PC-9 (cell line): Measurements from ENCODE around the gene PRKACB. TPM values are rescaled to one million over a fixed set of nuclear protein-coding genes. Genes with fewer than 3 reads are reported as not detected.
A peak's percentile ranks its signal among the peaks of the same experiment; 100 is the strongest.

Experiments used
- BruUV-seq: library from RNA; stranded (reverse); fragments of 400-500 nt; replicated peaks from 2 replicates; lab custom pipeline; 2021; lab: Mats Ljungman, UMichigan
- CTCF ChIA-PET: fragments of 300-600 bp; sonication (Branson Sonifier 250); formaldehyde crosslinking; loops from one replicate; lab custom pipeline; 2022; ENCODE audit warnings: antibody characterized with exemption; lab: Charles Lee
- POLR2A ChIA-PET: fragments of 300-600 bp; sonication (Branson Sonifier 250); formaldehyde crosslinking; loops from one replicate; lab custom pipeline; 2022; ENCODE audit warnings: antibody characterized with exemption; ENCODE audit not compliant: unreplicated experiment; lab: Charles Lee
- DNase-seq, 2 experiments: peaks; one replicate each; pipeline versions ENCODE4 v3.0.0 to v3.0.0-alpha.2; 2015 to 2022; ENCODE audit warnings: mixed read lengths in 1 of 2
- H2AFZ ChIP-seq: fragments of 200-600 bp; sonication (generic); 2 replicates; pipeline ENCODE4 v1.8.1; 2017; ENCODE audit warnings: antibody characterized with exemption
- H3F3A ChIP-seq: fragments of 200-600 bp; sonication (generic); 2 replicates; pipeline ENCODE4 v1.8.1; 2017; ENCODE audit warnings: antibody characterized with exemption, mild to moderate bottlenecking, low read depth; ENCODE audit not compliant: insufficient read depth
- H3K27ac ChIP-seq: fragments of 200-600 bp; sonication (generic); 2 replicates; pipeline ENCODE4 v1.6.1; 2016; ENCODE audit warnings: mixed run types
- H3K27me3 ChIP-seq: fragments of 200-600 bp; sonication (generic); 2 replicates; pipeline ENCODE4 v1.6.1; 2016; ENCODE audit warnings: low read depth, mixed run types; ENCODE audit not compliant: insufficient read depth
- H3K36me3 ChIP-seq: fragments of 200-600 bp; sonication (generic); 2 replicates; pipeline ENCODE4 v1.6.1; 2016; ENCODE audit warnings: low read depth, mixed run types
- H3K4me1 ChIP-seq: fragments of 200-600 bp; sonication (generic); replicated peaks from 2 replicates; pipeline ENCODE4 v1.6.1; 2016; ENCODE audit warnings: mixed run types; ENCODE audit not compliant: insufficient read depth
- H3K4me2 ChIP-seq: fragments of 200-600 bp; sonication (generic); 2 replicates; pipeline ENCODE4 v1.6.1; 2017; ENCODE audit warnings: mixed run types
- H3K4me3 ChIP-seq: fragments of 200-600 bp; sonication (generic); 2 replicates; pipeline ENCODE4 v1.6.1; 2016; ENCODE audit warnings: mixed run types
- H3K79me2 ChIP-seq: fragments of 200-600 bp; sonication (generic); 2 replicates; pipeline ENCODE4 v1.6.1; 2017; ENCODE audit warnings: low read depth, mixed run types
- H3K9me2 ChIP-seq: fragments of 200-600 bp; sonication (generic); 2 replicates; pipeline ENCODE4 v1.8.1; 2017; ENCODE audit warnings: mild to moderate bottlenecking; ENCODE audit not compliant: insufficient read depth
- H3K9me3 ChIP-seq: fragments of 200-600 bp; sonication (generic); 2 replicates; pipeline ENCODE4 v1.8.1; 2016; ENCODE audit warnings: low read depth; ENCODE audit not compliant: insufficient read depth
- H4K20me1 ChIP-seq: fragments of 200-600 bp; sonication (generic); 2 replicates; pipeline ENCODE4 v1.8.1; 2017; ENCODE audit not compliant: insufficient read depth
- EZH2 ChIP-seq: fragments of 200-600 bp; sonication (generic); IDR thresholded peaks from 2 replicates; pipeline ENCODE4 v1.8.0; 2017; ENCODE audit warnings: antibody characterized with exemption, low read depth
- intact Hi-C: fragments of 100-400 bp; cut with micrococcal nuclease; formaldehyde crosslinking; loops from one replicate; pipeline ENCODE4 v1.10.0; 2022; ENCODE audit not compliant: unreplicated experiment
- total RNA-seq: library from RNA; stranded (reverse); gene quantifications from 2 replicates; pipeline ENCODE4 v1.2.3, GENCODE V29; 2021
- TF ChIP-seq, protein P1 (sequence below): fragments of 200-600 bp; sonication (generic); conservative IDR thresholded peaks from 2 replicates; pipeline ENCODE4 v1.6.1; 2017; ENCODE audit warnings: mixed run types, antibody characterized with exemption, mild to moderate bottlenecking, moderate library complexity

Gene PRKACB
- total RNA-seq, 1 experiment from 2014 or later: 16.7 TPM

- POLR2A ChIA-PET: no interaction called here
- peak overlapping the region; percentile 75 for H3K27ac ChIP-seq
- no peak overlapping the region for H2AFZ ChIP-seq
- no peaks in the 10 kb centered on the region for H3K79me2 ChIP-seq
- no peak overlapping the region for H3K4me3 ChIP-seq
- no peaks in the 10 kb centered on the region for H3K27me3 ChIP-seq
- H3K4me1 ChIP-seq: peaks cover 25% of the 10 kb centered on the region
- BruUV-seq: no TSS peak
- H3K9me2 ChIP-seq: no peaks in the 10 kb centered on the region
- peaks cover 5% of the 10 kb centered on the region; the same call in 1 of the 2 replicates for H3K9me3 ChIP-seq
- CTCF ChIA-PET: no interaction called here
- no peak for DNase-seq
- peaks cover 18% of the 10 kb centered on the region for H3F3A ChIP-seq
- no peak for TF ChIP-seq EZH2
- no peaks in the 10 kb centered on the region for H4K20me1 ChIP-seq
- intact Hi-C loops: no loop called here
- H3K36me3 ChIP-seq: no peaks in the 10 kb centered on the region
- peak overlapping the region; percentile 58 for H3K4me2 ChIP-seq
Measured at GRCh38 chr1:84254703-84255238, 110.7 kb downstream of the PRKACB start.

GRCh38 chr1:84255582-84255981 lies 111.5 kb downstream of the PRKACB start:
- Histone ChIP-seq H3F3A (peaks cover 21% of the 10 kb centered on the region), H3K9me2 (no peaks in the 10 kb centered on the region), H4K20me1 (no peaks in the 10 kb centered on the region), H3K27me3 (no peaks in the 10 kb centered on the region), H3K79me2 (no peaks in the 10 kb centered on the region), H3K4me3 (no peak overlapping the region), H3K27ac (no peak overlapping the region), H2AFZ (no peak overlapping the region), H3K36me3 (no peaks in the 10 kb centered on the region), H3K4me2 (no peak overlapping the region), H3K9me3 (no peaks in the 10 kb centered on the region; the same call in 1 of the 2 replicates), H3K4me1 (peaks cover 32% of the 10 kb centered on the region)
- intact Hi-C loops: no loop called here
- DNase-seq: no peak
- TF ChIP-seq, protein P1, sequence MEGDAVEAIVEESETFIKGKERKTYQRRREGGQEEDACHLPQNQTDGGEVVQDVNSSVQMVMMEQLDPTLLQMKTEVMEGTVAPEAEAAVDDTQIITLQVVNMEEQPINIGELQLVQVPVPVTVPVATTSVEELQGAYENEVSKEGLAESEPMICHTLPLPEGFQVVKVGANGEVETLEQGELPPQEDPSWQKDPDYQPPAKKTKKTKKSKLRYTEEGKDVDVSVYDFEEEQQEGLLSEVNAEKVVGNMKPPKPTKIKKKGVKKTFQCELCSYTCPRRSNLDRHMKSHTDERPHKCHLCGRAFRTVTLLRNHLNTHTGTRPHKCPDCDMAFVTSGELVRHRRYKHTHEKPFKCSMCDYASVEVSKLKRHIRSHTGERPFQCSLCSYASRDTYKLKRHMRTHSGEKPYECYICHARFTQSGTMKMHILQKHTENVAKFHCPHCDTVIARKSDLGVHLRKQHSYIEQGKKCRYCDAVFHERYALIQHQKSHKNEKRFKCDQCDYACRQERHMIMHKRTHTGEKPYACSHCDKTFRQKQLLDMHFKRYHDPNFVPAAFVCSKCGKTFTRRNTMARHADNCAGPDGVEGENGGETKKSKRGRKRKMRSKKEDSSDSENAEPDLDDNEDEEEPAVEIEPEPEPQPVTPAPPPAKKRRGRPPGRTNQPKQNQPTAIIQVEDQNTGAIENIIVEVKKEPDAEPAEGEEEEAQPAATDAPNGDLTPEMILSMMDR: no peak
- TF ChIP-seq EZH2: no peak
- BruUV-seq: no TSS peak
- POLR2A ChIA-PET: no interaction called here
- CTCF ChIA-PET: no interaction called here

DNA sequence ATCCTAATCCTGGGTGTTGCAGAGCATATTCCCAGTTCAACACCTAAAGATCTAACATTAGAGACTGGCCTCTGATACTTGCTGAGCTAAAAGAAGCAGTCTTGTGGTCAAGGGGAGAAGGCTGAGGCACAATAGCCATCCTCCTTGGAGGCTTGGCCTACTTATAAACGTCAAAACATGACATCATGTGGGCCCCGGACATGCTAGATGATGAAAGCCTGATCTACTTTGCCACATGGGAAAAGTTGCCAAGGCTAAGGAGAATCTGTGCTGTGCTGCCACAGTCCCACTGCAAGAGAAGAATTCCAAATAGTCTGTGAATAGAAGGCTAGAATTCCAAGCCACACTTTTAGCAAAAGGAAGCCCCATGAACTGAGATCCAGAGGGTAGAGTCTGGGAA lies 113.5 kb downstream of the PRKACB start:
- no peaks in the 10 kb centered on the region for H3K36me3 ChIP-seq
- H2AFZ ChIP-seq: no peak overlapping the region
- intact Hi-C loops: no loop called here
- no peaks in the 10 kb centered on the region for H3K27me3 ChIP-seq
- TF ChIP-seq EZH2: no peak
- TF ChIP-seq, protein P1: no peak
- H3K9me3 ChIP-seq: no peaks in the 10 kb centered on the region; the same call in 1 of the 2 replicates
- ChIA-PET CTCF (no interaction called here), POLR2A (no interaction called here)
- no peak overlapping the region for H3K4me3 ChIP-seq
- no peaks in the 10 kb centered on the region for H4K20me1 ChIP-seq
- no peak overlapping the region for H3K27ac ChIP-seq
- no peak overlapping the region for H3K4me2 ChIP-seq
- no TSS peak for BruUV-seq
- peaks cover 46% of the 10 kb centered on the region for H3K4me1 ChIP-seq
- H3K79me2 ChIP-seq: no peaks in the 10 kb centered on the region
- DNase-seq: no peak
- H3F3A ChIP-seq: peaks cover 33% of the 10 kb centered on the region
- H3K9me2 ChIP-seq: no peaks in the 10 kb centered on the region

DNA sequence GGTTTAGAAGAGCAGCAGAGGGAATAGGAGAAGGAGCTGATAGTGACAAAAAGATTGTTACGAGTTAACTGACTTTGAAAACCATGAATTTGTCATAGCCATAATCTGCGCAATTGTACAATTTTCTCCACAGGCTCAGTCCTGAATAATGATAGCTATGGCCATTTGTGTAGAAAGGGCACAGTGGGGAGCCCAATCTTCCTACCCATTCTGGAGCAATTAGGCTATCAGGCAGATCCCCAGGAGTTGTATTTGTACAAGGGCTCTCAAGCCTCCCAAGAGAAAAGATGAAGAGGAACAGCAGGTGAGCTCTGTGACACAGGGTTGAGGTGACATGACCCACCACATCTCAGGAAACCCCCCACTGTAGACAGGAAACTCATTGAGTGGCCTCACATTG lies 115.3 kb downstream of the PRKACB start:
- no peaks in the 10 kb centered on the region for H4K20me1 ChIP-seq
- no TSS peak for BruUV-seq
- H3K27ac ChIP-seq: no peak overlapping the region
- H3K4me2 ChIP-seq: no peak overlapping the region
- TF ChIP-seq, protein P1: no peak
- no peak for TF ChIP-seq EZH2
- no peaks in the 10 kb centered on the region for H3K79me2 ChIP-seq
- H3K9me2 ChIP-seq: no peaks in the 10 kb centered on the region
- no peaks in the 10 kb centered on the region for H3K27me3 ChIP-seq
- no peak overlapping the region for H2AFZ ChIP-seq
- H3F3A ChIP-seq: peaks cover 21% of the 10 kb centered on the region
- no peaks in the 10 kb centered on the region; the same call in 1 of the 2 replicates for H3K9me3 ChIP-seq
- no peak for DNase-seq
- POLR2A ChIA-PET: no interaction called here
- intact Hi-C loops: no loop called here
- H3K36me3 ChIP-seq: no peaks in the 10 kb centered on the region
- peaks cover 29% of the 10 kb centered on the region for H3K4me1 ChIP-seq
- CTCF ChIA-PET: no interaction called here
- no peak overlapping the region for H3K4me3 ChIP-seq
